ENCODE results near the gene TARBP1. TPM values are rescaled to one million over a fixed set of nuclear protein-coding genes. Genes with fewer than 3 reads are reported as not detected.
A peak's percentile ranks its signal among the peaks of the same experiment; 100 is the strongest.

Gene TARBP1
- total and polyA plus RNA-seq, 2 of the 4 experiments (the other 2 are of a cell fraction): 10.6 to 17.7 TPM

DNA sequence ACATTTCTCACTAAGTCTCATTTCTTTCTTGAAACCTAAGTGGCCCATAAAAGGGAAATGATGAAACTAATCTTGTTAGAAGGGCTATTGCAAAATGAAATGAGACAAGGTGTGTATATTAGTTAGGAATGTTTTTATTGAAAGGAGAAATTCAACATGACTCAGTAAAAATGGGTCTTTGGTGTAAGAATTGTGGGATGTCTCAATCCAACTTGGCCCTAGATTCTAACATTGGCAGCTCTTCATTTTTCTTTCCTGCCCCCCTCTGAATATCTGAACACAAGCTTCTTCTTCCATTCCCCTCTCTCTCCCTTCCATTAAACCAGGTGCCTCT is 26.8 kb upstream of the TARBP1 start:
- CTCF ChIA-PET: no interaction called here
- Histone ChIP-seq H3K27me3 (ENCODE audit: control insufficient read depth, insufficient read depth, low read length) (no peaks in the 10 kb centered on the region), H4K8ac (ENCODE audit: low read depth in 2 of 2, low read length in 2 of 2) (peak overlapping the region; percentile 71 to 90; a peak in 3 of 4 replicates), H3K14ac (replicated peaks; ENCODE audit: low read depth, low read length) (peak overlapping the region; percentile 70; the same call in 1 of the 2 replicates), H3K56ac (ENCODE audit: extremely low read depth, insufficient read depth, low read length) (no peak overlapping the region; the same call in 1 of the 2 replicates), H3K23ac (ENCODE audit: low read depth, low read length) (0 out of 2 replicates have a peak overlapping the region, but pooled peaks have one; percentile 78), H4K91ac (ENCODE audit: insufficient read depth, low read depth, low read length) (0 out of 2 replicates have a peak overlapping the region, but pooled peaks have one; percentile 85), H2AK9ac (replicated peaks; ENCODE audit: low read depth, low read length, poor library complexity) (no peak overlapping the region), H2BK20ac (ENCODE audit: low read depth, low read length) (peak overlapping the region; percentile 92), H3K18ac (ENCODE audit: low read depth, low read length) (peak overlapping the region; percentile 76; the same call in 1 of the 2 replicates), H3K4ac (ENCODE audit: low read depth, low read length) (peak overlapping the region; percentile 91; the same call in 1 of the 2 replicates), H3K9me1 (ENCODE audit: insufficient read depth, low read length) (peaks cover 3% of the 10 kb centered on the region; the same call in 1 of the 2 replicates), H3K9ac (ENCODE audit: low read depth, low read length) (no peak overlapping the region), H2AK5ac (ENCODE audit: low read depth, low read length) (no peak overlapping the region), H4K5ac (ENCODE audit: low read depth, low read length) (peak overlapping the region; percentile 70), H2BK120ac (ENCODE audit: low read depth, low read length) (peak overlapping the region; percentile 87), H3K27ac (ENCODE audit: insufficient read depth, low read length) (peak overlapping the region; percentile 42; the same call in 1 of the 2 replicates), H2BK15ac (ENCODE audit: low read depth, low read length) (peak overlapping the region; percentile 76; the same call in 1 of the 3 replicates), H3K4me3 (ENCODE audit: insufficient read depth, low read depth, low read length) (no peak overlapping the region), H3K36me3 (ENCODE audit: control insufficient read depth, insufficient read depth, low read length) (no peaks in the 10 kb centered on the region), H2BK5ac (ENCODE audit: low read depth, low read length, poor library complexity, severe bottlenecking) (peak overlapping the region; percentile 65), H3K4me1 (ENCODE audit: control insufficient read depth, insufficient read depth, low read length) (peaks cover 21% of the 10 kb centered on the region), H3K9me3 (ENCODE audit: control insufficient read depth, insufficient read depth, low read length) (no peaks in the 10 kb centered on the region), H3K79me1 (ENCODE audit: low read depth in 1 of 2, low read length in 2 of 2) (peaks cover 0 to 2% of the 10 kb centered on the region in 2 experiments; a peak in 2 of 4 replicates), H2AFZ (replicated peaks; ENCODE audit: low read length, poor library complexity) (no peak overlapping the region), H4K20me1 (ENCODE audit: insufficient read depth, low read length) (no peaks in the 10 kb centered on the region), H3K4me2 (ENCODE audit: low read depth, low read length) (no peak overlapping the region)
- dilution Hi-C loops (cut with HindIII; ENCODE audit: low sequenced_read_pairs, unreplicated experiment) (no loop called here), intact Hi-C loops (cut with micrococcal nuclease) (no loop called here), in situ Hi-C loops (cut with MboI; ENCODE audit: low sequenced_read_pairs) (no loop called here)
- POLR2A ChIA-PET (ENCODE audit: unreplicated experiment): no interaction called here
- DNase-seq (peak; percentile 84), ATAC-seq (ENCODE audit: low read depth) (peak; percentile 30)
- TF ChIP-seq FOS (IDR thresholded peaks at IDR 0.05; ENCODE audit: low read depth, low read length): peak; percentile 32; the same call in 1 of the 2 replicates
- TF ChIP-seq RAD21 (IDR thresholded peaks at IDR 0.05; ENCODE audit: low read length): no peak
- peak; percentile 96 for TF ChIP-seq CEBPB (IDR thresholded peaks at IDR 0.05; ENCODE audit: low read depth, low read length)
- TF ChIP-seq, protein P1, sequence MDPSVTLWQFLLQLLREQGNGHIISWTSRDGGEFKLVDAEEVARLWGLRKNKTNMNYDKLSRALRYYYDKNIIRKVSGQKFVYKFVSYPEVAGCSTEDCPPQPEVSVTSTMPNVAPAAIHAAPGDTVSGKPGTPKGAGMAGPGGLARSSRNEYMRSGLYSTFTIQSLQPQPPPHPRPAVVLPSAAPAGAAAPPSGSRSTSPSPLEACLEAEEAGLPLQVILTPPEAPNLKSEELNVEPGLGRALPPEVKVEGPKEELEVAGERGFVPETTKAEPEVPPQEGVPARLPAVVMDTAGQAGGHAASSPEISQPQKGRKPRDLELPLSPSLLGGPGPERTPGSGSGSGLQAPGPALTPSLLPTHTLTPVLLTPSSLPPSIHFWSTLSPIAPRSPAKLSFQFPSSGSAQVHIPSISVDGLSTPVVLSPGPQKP (IDR thresholded peaks at IDR 0.05; ENCODE audit: borderline replicate concordance, low read depth, low read length): no peak
- TF ChIP-seq NFE2L2 (IDR thresholded peaks at IDR 0.05; ENCODE audit: low read depth, low read length): peak; percentile 91
- TF ChIP-seq MAFK (IDR thresholded peaks at IDR 0.05; ENCODE audit: low read depth, low read length): peak; percentile 59; the same call in 1 of the 2 replicates
- BruUV-seq (replicated peaks): no TSS peak

Data from IMR-90 (cell line).